ENCODE measurements around the gene TCEAL3.
"Not testable (repeated sequence)": the region's sequence is repeated elsewhere in the genome, so short reads cannot be mapped to it uniquely, and the experiment has no call there.

DNA sequence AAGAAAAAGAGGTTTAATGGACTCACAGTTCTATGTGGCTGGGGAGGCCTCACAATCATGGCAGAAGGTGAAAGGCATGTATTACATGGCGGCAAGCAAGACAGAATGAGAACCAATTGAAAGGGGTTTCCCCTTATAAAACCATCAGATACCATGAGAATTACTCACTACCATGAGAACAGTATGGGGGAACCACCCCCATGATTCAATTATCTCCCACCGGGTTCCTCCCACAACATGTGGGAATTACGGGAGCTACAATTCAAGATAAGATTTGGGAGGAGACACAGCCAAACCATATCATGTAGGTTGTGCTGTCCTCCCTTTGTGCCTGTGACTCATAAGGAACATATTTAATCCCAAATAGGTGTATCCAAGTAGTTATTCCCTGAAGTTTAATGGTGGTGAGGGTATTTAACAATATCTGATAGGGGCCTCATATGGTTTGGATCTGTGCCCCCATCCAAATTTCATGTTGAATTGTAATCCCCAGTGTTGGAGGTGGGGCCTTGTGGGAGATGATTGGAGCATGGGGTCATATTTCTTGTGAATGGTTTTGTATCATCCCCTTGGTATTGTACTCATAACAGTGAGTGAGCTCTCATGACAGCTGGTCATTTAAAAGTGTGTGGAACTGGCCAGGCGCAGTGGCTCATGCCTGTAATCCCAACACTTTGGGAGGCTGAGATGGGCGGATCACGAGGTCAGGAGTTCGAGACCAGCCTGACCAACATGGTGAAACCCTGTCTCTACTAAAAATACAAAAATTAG lies 47.7 kb downstream of the TCEAL3 start:
- TF ChIP-seq, protein P1, sequence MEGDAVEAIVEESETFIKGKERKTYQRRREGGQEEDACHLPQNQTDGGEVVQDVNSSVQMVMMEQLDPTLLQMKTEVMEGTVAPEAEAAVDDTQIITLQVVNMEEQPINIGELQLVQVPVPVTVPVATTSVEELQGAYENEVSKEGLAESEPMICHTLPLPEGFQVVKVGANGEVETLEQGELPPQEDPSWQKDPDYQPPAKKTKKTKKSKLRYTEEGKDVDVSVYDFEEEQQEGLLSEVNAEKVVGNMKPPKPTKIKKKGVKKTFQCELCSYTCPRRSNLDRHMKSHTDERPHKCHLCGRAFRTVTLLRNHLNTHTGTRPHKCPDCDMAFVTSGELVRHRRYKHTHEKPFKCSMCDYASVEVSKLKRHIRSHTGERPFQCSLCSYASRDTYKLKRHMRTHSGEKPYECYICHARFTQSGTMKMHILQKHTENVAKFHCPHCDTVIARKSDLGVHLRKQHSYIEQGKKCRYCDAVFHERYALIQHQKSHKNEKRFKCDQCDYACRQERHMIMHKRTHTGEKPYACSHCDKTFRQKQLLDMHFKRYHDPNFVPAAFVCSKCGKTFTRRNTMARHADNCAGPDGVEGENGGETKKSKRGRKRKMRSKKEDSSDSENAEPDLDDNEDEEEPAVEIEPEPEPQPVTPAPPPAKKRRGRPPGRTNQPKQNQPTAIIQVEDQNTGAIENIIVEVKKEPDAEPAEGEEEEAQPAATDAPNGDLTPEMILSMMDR (IDR thresholded peaks at IDR 0.05): not testable (repeated sequence)
- TF ChIP-seq, protein P2, sequence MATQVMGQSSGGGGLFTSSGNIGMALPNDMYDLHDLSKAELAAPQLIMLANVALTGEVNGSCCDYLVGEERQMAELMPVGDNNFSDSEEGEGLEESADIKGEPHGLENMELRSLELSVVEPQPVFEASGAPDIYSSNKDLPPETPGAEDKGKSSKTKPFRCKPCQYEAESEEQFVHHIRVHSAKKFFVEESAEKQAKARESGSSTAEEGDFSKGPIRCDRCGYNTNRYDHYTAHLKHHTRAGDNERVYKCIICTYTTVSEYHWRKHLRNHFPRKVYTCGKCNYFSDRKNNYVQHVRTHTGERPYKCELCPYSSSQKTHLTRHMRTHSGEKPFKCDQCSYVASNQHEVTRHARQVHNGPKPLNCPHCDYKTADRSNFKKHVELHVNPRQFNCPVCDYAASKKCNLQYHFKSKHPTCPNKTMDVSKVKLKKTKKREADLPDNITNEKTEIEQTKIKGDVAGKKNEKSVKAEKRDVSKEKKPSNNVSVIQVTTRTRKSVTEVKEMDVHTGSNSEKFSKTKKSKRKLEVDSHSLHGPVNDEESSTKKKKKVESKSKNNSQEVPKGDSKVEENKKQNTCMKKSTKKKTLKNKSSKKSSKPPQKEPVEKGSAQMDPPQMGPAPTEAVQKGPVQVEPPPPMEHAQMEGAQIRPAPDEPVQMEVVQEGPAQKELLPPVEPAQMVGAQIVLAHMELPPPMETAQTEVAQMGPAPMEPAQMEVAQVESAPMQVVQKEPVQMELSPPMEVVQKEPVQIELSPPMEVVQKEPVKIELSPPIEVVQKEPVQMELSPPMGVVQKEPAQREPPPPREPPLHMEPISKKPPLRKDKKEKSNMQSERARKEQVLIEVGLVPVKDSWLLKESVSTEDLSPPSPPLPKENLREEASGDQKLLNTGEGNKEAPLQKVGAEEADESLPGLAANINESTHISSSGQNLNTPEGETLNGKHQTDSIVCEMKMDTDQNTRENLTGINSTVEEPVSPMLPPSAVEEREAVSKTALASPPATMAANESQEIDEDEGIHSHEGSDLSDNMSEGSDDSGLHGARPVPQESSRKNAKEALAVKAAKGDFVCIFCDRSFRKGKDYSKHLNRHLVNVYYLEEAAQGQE (IDR thresholded peaks at IDR 0.05; ENCODE audit: insufficient read depth in 1 of 2, low read depth in 2 of 2, low read length in 1 of 2): not testable (repeated sequence)
- not testable (repeated sequence) for TF ChIP-seq POLR2AphosphoS5, TCF7L2 (IDR thresholded peaks at IDR 0.05; ENCODE audit: low read depth, low read length)
